ENCODE data around the gene NOPCHAP1. TPM values are rescaled to one million over a fixed set of nuclear protein-coding genes. Genes with fewer than 3 reads are reported as not detected.

The NOPCHAP1 gene
- total RNA-seq, 1 experiment from 2014 or later = 25.6 TPM

- CTCF ChIA-PET = no interaction called here
- POLR2A ChIA-PET = no interaction called here
These were observed 12.6 kb downstream of the NOPCHAP1 start for GRCh38 chr12:104998423-104999346.

GRCh38 chr12:104999347-104999685, 13.2 kb downstream of the NOPCHAP1 start:
- ChIA-PET CTCF (no interaction called here), POLR2A (no interaction called here), RAD21 (ENCODE audit: low non-redundant PET in 1 of 2, low total read pairs in 2 of 2, uncharacterized antibody in 2 of 2, unreplicated experiment in 2 of 2) (no interaction called here)
- no peak for DNase-seq (ENCODE audit: low read depth, low spot score)
- BruUV-seq (replicated peaks) = no TSS peak
- Histone ChIP-seq H3K27me3 (ENCODE audit: insufficient read depth, low read length) (no peaks in the 10 kb centered on the region), H4K20me1 (ENCODE audit: insufficient read depth) (no peaks in the 10 kb centered on the region; the same call in 1 of the 2 replicates), H3K9me3 (ENCODE audit: control insufficient read depth in 1 of 2, insufficient read depth in 1 of 2, low read depth in 1 of 2, low read length in 2 of 2) (no peaks in the 10 kb centered on the region), H3K4me1 (ENCODE audit: control insufficient read depth in 1 of 2, insufficient read depth in 2 of 2, low read length in 2 of 2) (no peaks in the 10 kb centered on the region), H3K79me2 (ENCODE audit: insufficient read depth, low read length) (peaks cover 13% of the 10 kb centered on the region), H3K27ac (ENCODE audit: low read depth, low read length) (no peak overlapping the region), H3K9ac (ENCODE audit: low read length) (no peak overlapping the region), H3K9me2 (ENCODE audit: insufficient read depth) (no peaks in the 10 kb centered on the region), H3K4me3 (replicated peaks in 1 of 2; ENCODE audit: low read depth in 1 of 2, low read length in 2 of 2) (no peak overlapping the region), H2AFZ (ENCODE audit: low read depth, low read length, poor library complexity, severe bottlenecking) (no peak overlapping the region), H3K36me3 (ENCODE audit: control insufficient read depth in 1 of 2, insufficient read depth in 2 of 2, low read length in 2 of 2) (peaks cover 14 to 38% of the 10 kb centered on the region in 2 experiments; a peak in 3 of 4 replicates), H3K4me2 (ENCODE audit: low read length) (no peak overlapping the region)
- TF ChIP-seq POLR2AphosphoS5 (IDR thresholded peaks at IDR 0.05; ENCODE audit: low read depth, low read length) (no peak), JUND (IDR thresholded peaks at IDR 0.05) (no peak), ZNF274 (IDR thresholded peaks at IDR 0.05; ENCODE audit: low read depth, low read length) (no peak), SIN3A (IDR thresholded peaks at IDR 0.05; ENCODE audit: low read depth) (no peak), MAX (IDR thresholded peaks at IDR 0.05) (no peak), ZFX (IDR thresholded peaks at IDR 0.05) (no peak), EGR1 (IDR thresholded peaks at IDR 0.05; ENCODE audit: low read depth) (no peak), ATF3 (IDR thresholded peaks at IDR 0.05) (no peak), ELF1 (IDR thresholded peaks at IDR 0.05; ENCODE audit: borderline replicate concordance, low read depth) (no peak), CEBPB (IDR thresholded peaks at IDR 0.05; ENCODE audit: low read depth) (no peak), ZBTB33 (IDR thresholded peaks at IDR 0.05; ENCODE audit: extremely low read depth, insufficient replicate concordance, low read length) (no peak), SP1 (IDR thresholded peaks at IDR 0.05; ENCODE audit: low read depth) (no peak), CBX3 (IDR thresholded peaks at IDR 0.05; ENCODE audit: low read depth) (no peak), POLR2A (IDR thresholded peaks at IDR 0.05; ENCODE audit: borderline replicate concordance, extremely low read depth, insufficient read depth, insufficient read length) (no peak), EZH2 (IDR thresholded peaks at IDR 0.05) (no peak)
- intact Hi-C loops (cut with micrococcal nuclease) = no loop called here
- no peak for ATAC-seq

More at GRCh38 chr12:104998423-104999346, 12.6 kb downstream of the NOPCHAP1 start:
- intact Hi-C loops (cut with micrococcal nuclease) = no loop called here
- BruUV-seq (replicated peaks) = no TSS peak
- Histone ChIP-seq H3K4me2 (ENCODE audit: low read length) (no peak overlapping the region), H3K36me3 (ENCODE audit: control insufficient read depth in 1 of 2, insufficient read depth in 2 of 2, low read length in 2 of 2) (peaks cover 11 to 36% of the 10 kb centered on the region in 2 experiments; a peak in 3 of 4 replicates), H3K9ac (ENCODE audit: low read length) (no peak overlapping the region), H3K9me3 (ENCODE audit: control insufficient read depth in 1 of 2, insufficient read depth in 1 of 2, low read depth in 1 of 2, low read length in 2 of 2) (no peaks in the 10 kb centered on the region), H3K4me3 (replicated peaks in 1 of 2; ENCODE audit: low read depth in 1 of 2, low read length in 2 of 2) (no peak overlapping the region), H2AFZ (ENCODE audit: low read depth, low read length, poor library complexity, severe bottlenecking) (no peak overlapping the region), H3K27ac (ENCODE audit: low read depth, low read length) (no peak overlapping the region), H3K9me2 (ENCODE audit: insufficient read depth) (no peaks in the 10 kb centered on the region), H3K79me2 (ENCODE audit: insufficient read depth, low read length) (peaks cover 13% of the 10 kb centered on the region), H3K27me3 (ENCODE audit: insufficient read depth, low read length) (no peaks in the 10 kb centered on the region), H3K4me1 (ENCODE audit: control insufficient read depth in 1 of 2, insufficient read depth in 2 of 2, low read length in 2 of 2) (no peaks in the 10 kb centered on the region), H4K20me1 (ENCODE audit: insufficient read depth) (no peaks in the 10 kb centered on the region; the same call in 1 of the 2 replicates)
- TF ChIP-seq MAX (IDR thresholded peaks at IDR 0.05) (no peak), FOSL1 (IDR thresholded peaks at IDR 0.05; ENCODE audit: low read depth) (no peak), EZH2 (IDR thresholded peaks at IDR 0.05) (no peak)
- RAD21 ChIA-PET (ENCODE audit: low non-redundant PET in 1 of 2, low total read pairs in 2 of 2, uncharacterized antibody in 2 of 2, unreplicated experiment in 2 of 2) = no interaction called here
- DNase-seq (ENCODE audit: low read depth, low spot score) (no peak), ATAC-seq (no peak)
